HepG2 (cell line): ENCODE data around the gene STIP1. TPM values are rescaled to one million over a fixed set of nuclear protein-coding genes. Genes with fewer than 3 reads are reported as not detected.

Experiments used
- BHLHE40 ChIP-seq: IDR thresholded peaks from 2 replicates; pipeline ENCODE4 v1.6.1; 2011; ENCODE audit warnings: low read length, improper control_type of control experiment
- DR1 ChIP-seq: sonication (generic); formaldehyde crosslinking; IDR thresholded peaks from 2 replicates; pipeline ENCODE4 v1.8.0; 2021; ENCODE audit warnings: mild to moderate bottlenecking, missing genetic modification reagents, inconsistent platforms
- EP300 ChIP-seq, 3 experiments: sonication (generic) in 1 of 3; formaldehyde crosslinking in 1 of 3; IDR thresholded peaks; 2 replicates each; pipeline versions ENCODE4 v1.5.1 to v1.6.1; 2011 to 2020; ENCODE audit warnings: low read depth in 2 of 3, low read length in 2 of 3, borderline replicate concordance in 1 of 3, improper control_type of control experiment in 1 of 3, mild to moderate bottlenecking in 1 of 3, missing genetic modification reagents in 1 of 3, moderate library complexity in 1 of 3
- ERF ChIP-seq: IDR thresholded peaks from 2 replicates; pipeline ENCODE4 v1.6.1; 2018; ENCODE audit warnings: missing biosample characterization, missing genetic modification reagents
- HNF4A ChIP-seq: sonication (generic); formaldehyde crosslinking; IDR thresholded peaks from 2 replicates; pipeline ENCODE4 v1.4.0; 2020; ENCODE audit warnings: missing genetic modification reagents
- HNRNPL ChIP-seq: fragments of 200-400 bp; formaldehyde crosslinking; IDR thresholded peaks from 2 replicates; pipeline ENCODE4 v1.6.1; 2017; ENCODE audit warnings: mild to moderate bottlenecking, low read depth, low read length
- IKZF4 ChIP-seq: sonication (generic); formaldehyde crosslinking; IDR thresholded peaks from 2 replicates; pipeline ENCODE4 v1.5.1; 2020; ENCODE audit warnings: borderline replicate concordance, mild to moderate bottlenecking, low read depth, missing genetic modification reagents; ENCODE audit errors: not compliant biosample characterization
- MAZ ChIP-seq, 2 experiments: sonication (generic) in 1 of 2; formaldehyde crosslinking in 1 of 2; IDR thresholded peaks; 2 replicates each; pipeline versions ENCODE4 v1.5.0 to v1.6.1; 2012 to 2020; ENCODE audit warnings: low read depth in 2 of 2, mild to moderate bottlenecking in 2 of 2, borderline replicate concordance in 1 of 2, improper control_type of control experiment in 1 of 2, low read length in 1 of 2, missing genetic modification reagents in 1 of 2, moderate library complexity in 1 of 2
- MEF2D ChIP-seq: sonication (generic); formaldehyde crosslinking; IDR thresholded peaks from 2 replicates; pipeline ENCODE4 v1.5.1; 2020; ENCODE audit warnings: mild to moderate bottlenecking, missing genetic modification reagents
- PRMT3 ChIP-seq: sonication (generic); formaldehyde crosslinking; IDR thresholded peaks from 2 replicates; pipeline ENCODE4 v1.8.1; 2022; ENCODE audit warnings: low read depth, mild to moderate bottlenecking, moderate library complexity, missing genetic modification reagents, borderline replicate concordance
- SP140L ChIP-seq: sonication (generic); formaldehyde crosslinking; IDR thresholded peaks from 2 replicates; pipeline ENCODE4 v1.4.0; 2020; ENCODE audit warnings: missing genetic modification reagents, borderline replicate concordance
- SPEN ChIP-seq: sonication (generic); formaldehyde crosslinking; IDR thresholded peaks from 2 replicates; pipeline ENCODE4 v1.5.1; 2020; ENCODE audit warnings: low read depth, mild to moderate bottlenecking, missing genetic modification reagents
- SRSF1 ChIP-seq: fragments of 200-400 bp; formaldehyde crosslinking; optimal IDR thresholded peaks from 2 replicates; pipeline ENCODE3; 2017; ENCODE audit warnings: mild to moderate bottlenecking, low read depth, low read length, moderate library complexity
- ZNF296 ChIP-seq: sonication (generic); formaldehyde crosslinking; conservative IDR thresholded peaks from 2 replicates; pipeline ENCODE4 v1.5.0; 2020; ENCODE audit warnings: mild to moderate bottlenecking, missing genetic modification reagents
- ZNF446 ChIP-seq: sonication (generic); formaldehyde crosslinking; IDR thresholded peaks from 2 replicates; pipeline ENCODE4 v1.5.0; 2020; ENCODE audit warnings: mild to moderate bottlenecking, missing genetic modification reagents
- ZNF496 ChIP-seq: sonication (generic); formaldehyde crosslinking; IDR thresholded peaks from 2 replicates; pipeline ENCODE4 v1.8.1; 2023; ENCODE audit warnings: mild to moderate bottlenecking, moderate library complexity, missing genetic modification reagents; ENCODE audit not compliant: insufficient replicate concordance
- ZNF558 ChIP-seq: sonication (generic); formaldehyde crosslinking; IDR thresholded peaks from 2 replicates; pipeline ENCODE4 v1.9.0; 2022; ENCODE audit warnings: mild to moderate bottlenecking, missing genetic modification reagents, borderline replicate concordance
- ZNF709 ChIP-seq: sonication (generic); formaldehyde crosslinking; IDR thresholded peaks from 2 replicates; pipeline ENCODE4 v1.5.0; 2020; ENCODE audit warnings: mild to moderate bottlenecking, missing genetic modification reagents
- ZNF782 ChIP-seq: sonication (generic); formaldehyde crosslinking; IDR thresholded peaks from 2 replicates; pipeline ENCODE4 v1.4.0; 2020; ENCODE audit warnings: missing genetic modification reagents, mild to moderate bottlenecking, borderline replicate concordance
- ZSCAN31 ChIP-seq: sonication (generic); formaldehyde crosslinking; IDR thresholded peaks from 2 replicates; pipeline ENCODE4 v1.5.0; 2020; ENCODE audit warnings: low read depth, mild to moderate bottlenecking, missing genetic modification reagents
- polyA plus RNA-seq, 8 experiments: library from polyadenylated mRNA; depleted of rRNA in 3 of 8; stranded (reverse) in 7 of 8; unstranded in 1 of 8; fragments of >200 nt; fragmentation: Illumina TruSeq in 4 of 8; extraction: Trizol in 4 of 8; gene quantifications; 2 replicates each; pipeline versions ENCODE4 v1.2.1 to v1.2.3, GENCODE V29; 2011 to 2016; ENCODE audit warnings: low read depth in 4 of 8, missing spikeins in 1 of 8, mixed read lengths in 1 of 8; ENCODE audit not compliant: insufficient read depth in 1 of 8
- total RNA-seq, 5 experiments: library from RNA; depleted of rRNA; stranded (reverse); fragments of >200 nt; fragmentation: Illumina TruSeq; extraction: Trizol; gene quantifications; 2 replicates each; pipeline ENCODE4 v1.2.3, GENCODE V29; 2016; ENCODE audit warnings: low read depth in 1 of 5
- TF ChIP-seq, protein P1 (sequence below), 2 experiments: IDR thresholded peaks; 2 replicates each; pipeline ENCODE4 v1.6.1; 2011 to 2012; ENCODE audit warnings: low read length in 2 of 2, borderline replicate concordance in 1 of 2, low read depth in 1 of 2, mild to moderate bottlenecking in 1 of 2, moderate library complexity in 1 of 2
- TF ChIP-seq, protein P2 (sequence below): sonication (generic); formaldehyde crosslinking; IDR thresholded peaks from 2 replicates; pipeline ENCODE4 v1.8.1; 2023; ENCODE audit warnings: mild to moderate bottlenecking, missing genetic modification reagents
- TF ChIP-seq, protein P3 (sequence below): sonication (generic); formaldehyde crosslinking; IDR thresholded peaks from 2 replicates; pipeline ENCODE4 v1.5.0; 2020; ENCODE audit warnings: missing genetic modification reagents

The STIP1 gene
- total and polyA plus RNA-seq, 2 of the 13 experiments (the other 11 are each of a cell fraction or from before 2014, with no cell fraction given) = 81.1 to 217 TPM

DNA sequence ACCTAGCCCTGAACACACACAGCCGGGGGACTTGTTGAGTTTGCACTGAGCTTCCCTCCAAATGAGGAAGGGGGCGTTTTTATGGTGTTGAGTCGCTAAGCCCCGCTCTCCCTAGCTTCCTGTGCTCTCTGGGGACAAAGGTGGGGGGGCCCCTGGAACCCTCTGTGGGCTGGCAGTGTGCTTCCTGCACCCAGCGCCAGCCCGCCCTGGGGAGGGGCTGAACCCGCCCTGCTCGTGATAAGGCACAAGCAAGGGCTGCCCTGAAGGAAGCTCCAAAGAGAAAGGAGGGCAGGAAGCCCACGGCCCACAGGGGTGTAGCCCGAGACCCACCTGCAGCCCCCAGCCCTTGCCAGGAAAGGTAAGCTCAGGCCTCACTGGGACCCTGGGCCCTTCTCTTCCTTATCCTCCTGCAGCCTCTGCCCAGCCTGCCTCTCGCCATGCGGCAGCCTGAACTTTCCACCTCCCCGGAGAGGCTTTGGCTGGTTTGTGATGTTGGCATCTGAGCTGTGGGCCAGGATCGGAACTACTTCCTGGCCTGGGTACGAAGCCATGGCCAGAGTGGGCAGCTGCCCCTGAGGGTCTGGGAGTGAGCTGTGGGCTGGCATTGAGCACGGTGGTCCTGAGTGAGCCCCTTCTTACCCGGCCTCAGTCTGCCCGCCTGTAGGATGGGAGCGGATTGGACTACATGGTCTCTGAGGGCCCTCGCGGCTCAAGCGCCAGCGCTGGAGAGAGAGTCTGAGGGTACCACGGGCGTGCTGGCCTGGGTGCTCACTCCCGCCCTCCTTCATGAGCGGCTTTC lies 20.7 kb downstream of the STIP1 start, which contains the start of gene FERMT3 (continued):
- TF ChIP-seq, protein P1, sequence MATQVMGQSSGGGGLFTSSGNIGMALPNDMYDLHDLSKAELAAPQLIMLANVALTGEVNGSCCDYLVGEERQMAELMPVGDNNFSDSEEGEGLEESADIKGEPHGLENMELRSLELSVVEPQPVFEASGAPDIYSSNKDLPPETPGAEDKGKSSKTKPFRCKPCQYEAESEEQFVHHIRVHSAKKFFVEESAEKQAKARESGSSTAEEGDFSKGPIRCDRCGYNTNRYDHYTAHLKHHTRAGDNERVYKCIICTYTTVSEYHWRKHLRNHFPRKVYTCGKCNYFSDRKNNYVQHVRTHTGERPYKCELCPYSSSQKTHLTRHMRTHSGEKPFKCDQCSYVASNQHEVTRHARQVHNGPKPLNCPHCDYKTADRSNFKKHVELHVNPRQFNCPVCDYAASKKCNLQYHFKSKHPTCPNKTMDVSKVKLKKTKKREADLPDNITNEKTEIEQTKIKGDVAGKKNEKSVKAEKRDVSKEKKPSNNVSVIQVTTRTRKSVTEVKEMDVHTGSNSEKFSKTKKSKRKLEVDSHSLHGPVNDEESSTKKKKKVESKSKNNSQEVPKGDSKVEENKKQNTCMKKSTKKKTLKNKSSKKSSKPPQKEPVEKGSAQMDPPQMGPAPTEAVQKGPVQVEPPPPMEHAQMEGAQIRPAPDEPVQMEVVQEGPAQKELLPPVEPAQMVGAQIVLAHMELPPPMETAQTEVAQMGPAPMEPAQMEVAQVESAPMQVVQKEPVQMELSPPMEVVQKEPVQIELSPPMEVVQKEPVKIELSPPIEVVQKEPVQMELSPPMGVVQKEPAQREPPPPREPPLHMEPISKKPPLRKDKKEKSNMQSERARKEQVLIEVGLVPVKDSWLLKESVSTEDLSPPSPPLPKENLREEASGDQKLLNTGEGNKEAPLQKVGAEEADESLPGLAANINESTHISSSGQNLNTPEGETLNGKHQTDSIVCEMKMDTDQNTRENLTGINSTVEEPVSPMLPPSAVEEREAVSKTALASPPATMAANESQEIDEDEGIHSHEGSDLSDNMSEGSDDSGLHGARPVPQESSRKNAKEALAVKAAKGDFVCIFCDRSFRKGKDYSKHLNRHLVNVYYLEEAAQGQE (IDR thresholded peaks at IDR 0.05; ENCODE audit: borderline replicate concordance in 1 of 2, low read depth in 1 of 2, low read length in 2 of 2) = no peak
- TF ChIP-seq SPEN (CRISPR knock-in tag) (no peak), BHLHE40 (no peak), DR1 (no peak), MAZ (IDR thresholded peaks at IDR 0.05; ENCODE audit: borderline replicate concordance, low read depth, low read length) (no peak), MAZ (CRISPR knock-in tag; IDR thresholded peaks at IDR 0.05; ENCODE audit: low read depth) (no peak), HNRNPL (0 out of 2 replicates have a peak, but pooled peaks have one; percentile 4), ERF (CRISPR knock-in tag) (no peak), IKZF4 (CRISPR knock-in tag) (no peak), ZNF558 (CRISPR knock-in tag) (no peak), HNF4A (CRISPR knock-in tag) (no peak), MEF2D (0 out of 2 replicates have a peak, but pooled peaks have one; percentile 18), ZNF709 (no peak), ZNF446 (CRISPR knock-in tag) (no peak), ZNF496 (CRISPR knock-in tag) (no peak), ZNF296 (CRISPR knock-in tag) (no peak), SRSF1 (no peak), EP300 (IDR thresholded peaks at IDR 0.05; ENCODE audit: low read depth in 2 of 2, low read length in 2 of 2) (no peak), EP300 (CRISPR knock-in tag; IDR thresholded peaks at IDR 0.05; ENCODE audit: borderline replicate concordance) (no peak), SP140L (CRISPR knock-in tag) (no peak), PRMT3 (CRISPR knock-in tag) (no peak), ZNF782 (no peak), ZSCAN31 (CRISPR knock-in tag) (no peak)
- TF ChIP-seq, protein P2, sequence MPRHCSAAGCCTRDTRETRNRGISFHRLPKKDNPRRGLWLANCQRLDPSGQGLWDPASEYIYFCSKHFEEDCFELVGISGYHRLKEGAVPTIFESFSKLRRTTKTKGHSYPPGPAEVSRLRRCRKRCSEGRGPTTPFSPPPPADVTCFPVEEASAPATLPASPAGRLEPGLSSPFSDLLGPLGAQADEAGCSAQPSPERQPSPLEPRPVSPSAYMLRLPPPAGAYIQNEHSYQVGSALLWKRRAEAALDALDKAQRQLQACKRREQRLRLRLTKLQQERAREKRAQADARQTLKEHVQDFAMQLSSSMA (CRISPR knock-in tag) = no peak
- TF ChIP-seq, protein P3, sequence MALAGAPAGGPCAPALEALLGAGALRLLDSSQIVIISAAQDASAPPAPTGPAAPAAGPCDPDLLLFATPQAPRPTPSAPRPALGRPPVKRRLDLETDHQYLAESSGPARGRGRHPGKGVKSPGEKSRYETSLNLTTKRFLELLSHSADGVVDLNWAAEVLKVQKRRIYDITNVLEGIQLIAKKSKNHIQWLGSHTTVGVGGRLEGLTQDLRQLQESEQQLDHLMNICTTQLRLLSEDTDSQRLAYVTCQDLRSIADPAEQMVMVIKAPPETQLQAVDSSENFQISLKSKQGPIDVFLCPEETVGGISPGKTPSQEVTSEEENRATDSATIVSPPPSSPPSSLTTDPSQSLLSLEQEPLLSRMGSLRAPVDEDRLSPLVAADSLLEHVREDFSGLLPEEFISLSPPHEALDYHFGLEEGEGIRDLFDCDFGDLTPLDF (CRISPR knock-in tag) = no peak
